ENCODE measurements around the gene MRPS27.

The MRPS27 gene

GRCh38 chr5:72228960-72229359 lies 91.1 kb downstream of the MRPS27 start:
- DNase-seq: no peak

DNA sequence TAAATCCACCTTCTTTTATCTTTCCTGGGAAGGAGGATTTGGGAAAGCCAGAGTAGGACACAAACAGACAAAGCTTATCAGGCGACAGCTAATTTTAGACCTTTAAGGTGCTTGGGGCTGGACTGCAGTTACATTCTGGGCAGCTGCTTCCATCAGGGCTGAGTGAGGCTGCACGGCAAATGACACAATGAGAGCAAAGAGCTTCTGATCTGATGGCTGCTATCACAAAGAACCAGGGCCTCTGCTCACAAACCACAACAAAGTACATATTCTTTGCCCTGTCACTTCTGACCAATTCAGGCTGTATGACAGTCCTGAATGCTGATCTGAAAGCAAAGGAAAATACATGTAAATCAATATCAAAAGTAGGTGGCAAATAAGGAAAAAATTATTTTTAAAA lies 93.1 kb downstream of the MRPS27 start:
- DNase-seq: no peak

DNA sequence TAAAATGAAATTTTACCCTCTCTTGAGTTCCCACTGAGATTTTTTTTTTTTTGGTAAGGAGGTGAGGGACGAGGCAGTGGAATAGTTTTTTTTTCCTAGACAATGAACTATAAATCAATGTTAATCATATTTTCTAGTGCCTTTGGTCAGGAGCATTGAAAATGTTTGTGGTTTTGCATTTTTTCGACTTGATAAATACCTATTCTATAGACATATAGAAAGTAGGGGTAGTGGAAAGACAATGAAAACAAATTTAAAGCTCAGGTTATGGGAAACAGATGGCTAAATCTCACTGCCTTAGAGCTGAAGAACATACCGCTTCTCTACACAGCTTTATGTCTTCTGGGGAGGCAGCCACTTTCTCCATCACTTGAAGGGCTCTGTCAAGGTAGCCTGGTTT lies 94.3 kb downstream of the MRPS27 start:
- DNase-seq: no peak

DNA sequence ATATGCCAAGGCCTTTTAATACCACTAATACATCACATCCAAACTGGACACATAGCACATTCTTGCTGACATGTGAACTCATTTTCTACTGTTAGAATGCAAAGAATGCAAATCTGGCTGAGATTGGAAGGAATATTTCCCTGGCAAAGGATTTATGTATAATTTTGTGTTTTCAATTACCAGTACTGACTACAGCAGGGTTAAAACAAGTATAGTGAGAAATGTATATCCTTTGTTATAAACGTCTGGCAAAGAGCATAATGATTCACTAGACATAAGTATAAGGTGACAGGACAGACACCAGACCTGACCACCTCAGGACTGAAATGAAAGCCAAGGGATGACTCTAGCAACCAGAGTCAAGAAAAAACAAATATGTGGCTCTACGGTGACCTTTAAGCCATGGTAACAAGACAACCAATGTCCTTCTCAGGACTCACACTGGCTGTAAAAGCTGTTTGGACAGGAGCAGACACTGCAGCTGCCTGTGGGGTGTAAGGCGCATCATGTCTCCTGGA lies 95.0 kb downstream of the MRPS27 start:
- no peak for DNase-seq

GRCh38 chr5:72223371-72223770 lies 96.7 kb downstream of the MRPS27 start:
- no peak for DNase-seq

DNA sequence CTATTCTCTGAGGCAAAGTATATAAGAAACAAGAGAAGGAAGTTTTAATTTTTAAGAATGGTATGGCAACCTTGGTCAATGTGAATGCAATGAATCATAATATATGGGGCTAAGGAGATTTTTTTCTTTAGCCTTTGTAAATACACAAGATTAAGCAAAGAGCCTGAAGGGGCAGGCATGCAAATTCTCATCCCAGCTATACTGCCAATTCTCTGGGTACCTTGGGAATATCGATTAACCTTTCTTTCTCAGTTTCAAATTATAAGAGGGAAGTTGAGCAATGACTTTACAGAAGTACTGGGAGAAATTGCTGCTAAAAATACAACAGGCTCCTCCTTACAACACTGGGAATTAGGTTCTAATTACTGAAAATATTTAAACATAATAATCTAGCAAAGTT lies 97.5 kb downstream of the MRPS27 start:
- DNase-seq: no peak

- no peak for DNase-seq
These were observed 98.5 kb downstream of the MRPS27 start for GRCh38 chr5:72221541-72221940.

- DNase-seq: no peak
These were observed 98.9 kb downstream of the MRPS27 start for GRCh38 chr5:72221099-72221498.

DNA sequence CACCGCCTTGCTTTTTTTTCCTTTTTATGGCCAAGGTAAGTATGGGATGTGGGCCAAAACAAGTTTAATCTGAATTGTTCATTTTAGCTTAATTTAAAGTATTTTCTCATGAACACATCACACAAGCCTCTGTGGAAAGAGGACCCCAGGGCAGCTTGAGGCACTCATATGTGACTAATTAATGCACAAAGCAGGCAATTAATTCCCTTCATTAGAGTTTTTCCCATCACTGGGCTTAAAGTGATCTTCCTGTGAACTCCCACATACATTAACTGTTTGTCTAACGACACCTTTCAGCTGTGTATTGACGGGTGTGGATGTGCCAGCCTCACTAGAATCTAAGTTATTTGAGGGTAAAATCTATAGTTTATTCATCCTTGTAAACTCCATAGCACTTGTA lies 103.3 kb downstream of the MRPS27 start:
- no peak for DNase-seq

- DNase-seq: no peak
These were observed 105.9 kb downstream of the MRPS27 start for GRCh38 chr5:72214168-72214567.

- DNase-seq: no peak
These were observed 106.6 kb downstream of the MRPS27 start for GRCh38 chr5:72213482-72213881.

DNA sequence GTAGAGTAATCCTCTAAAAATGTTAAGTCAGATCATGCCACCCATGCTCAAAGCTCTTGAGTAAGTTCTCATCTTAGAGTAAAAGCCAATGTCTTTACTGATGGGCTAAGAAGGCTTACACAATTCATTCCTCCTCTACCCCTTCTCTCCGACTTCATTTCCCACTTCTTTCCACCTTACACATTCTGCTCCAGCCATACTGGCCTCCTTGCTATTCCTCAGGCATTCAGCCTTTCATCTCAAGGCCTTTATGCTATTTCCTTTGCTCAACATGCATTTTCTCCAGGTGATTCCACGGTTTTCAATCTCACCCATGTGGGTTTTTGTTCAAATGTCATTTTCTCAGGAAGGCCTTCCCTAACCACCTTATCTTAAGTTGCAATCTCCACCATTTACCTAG lies 107.9 kb downstream of the MRPS27 start:
- no peak for DNase-seq

GRCh38 chr5:72210888-72211678 lies 109.0 kb downstream of the MRPS27 start:
- no peak for DNase-seq

GRCh38 chr5:72209147-72210115 lies 110.6 kb downstream of the MRPS27 start:
- no peak for DNase-seq

DNA sequence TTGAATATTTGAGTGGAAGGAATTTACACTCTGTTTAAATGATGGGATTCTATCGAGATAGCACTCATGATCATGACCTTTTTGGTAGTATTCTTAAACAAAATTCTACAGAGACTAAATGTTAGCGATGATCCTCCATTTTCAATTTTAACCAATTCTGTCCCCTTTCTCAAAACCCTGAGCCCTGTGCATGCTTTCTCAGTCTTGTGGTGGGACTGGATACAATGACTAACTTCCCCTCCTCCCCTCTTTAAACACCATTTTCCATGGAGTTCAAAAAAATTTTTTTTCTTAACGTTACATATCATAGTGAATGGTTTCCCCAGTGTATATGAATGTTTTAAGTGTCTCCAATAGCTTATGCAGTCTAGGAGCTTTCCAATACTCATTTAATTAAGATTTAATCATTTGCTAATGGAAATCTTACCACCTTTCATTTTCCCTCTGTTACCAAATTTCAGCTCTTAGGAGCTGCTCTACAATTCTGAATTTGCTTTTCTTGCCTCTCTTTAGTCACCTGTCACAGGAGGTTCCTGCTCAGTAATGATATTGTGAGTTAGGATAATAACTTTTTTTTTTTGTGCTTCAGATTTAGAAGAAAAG lies 111.6 kb downstream of the MRPS27 start:
- DNase-seq: no peak

- DNase-seq: no peak
These were observed 113.0 kb downstream of the MRPS27 start for GRCh38 chr5:72206994-72207393.

GRCh38 chr5:72206160-72206559 lies 113.9 kb downstream of the MRPS27 start:
- DNase-seq: no peak

GRCh38 chr5:72205431-72206009 lies 114.5 kb downstream of the MRPS27 start:
- DNase-seq: no peak

- DNase-seq: no peak
These were observed 115.1 kb downstream of the MRPS27 start for GRCh38 chr5:72204946-72205345.

DNA sequence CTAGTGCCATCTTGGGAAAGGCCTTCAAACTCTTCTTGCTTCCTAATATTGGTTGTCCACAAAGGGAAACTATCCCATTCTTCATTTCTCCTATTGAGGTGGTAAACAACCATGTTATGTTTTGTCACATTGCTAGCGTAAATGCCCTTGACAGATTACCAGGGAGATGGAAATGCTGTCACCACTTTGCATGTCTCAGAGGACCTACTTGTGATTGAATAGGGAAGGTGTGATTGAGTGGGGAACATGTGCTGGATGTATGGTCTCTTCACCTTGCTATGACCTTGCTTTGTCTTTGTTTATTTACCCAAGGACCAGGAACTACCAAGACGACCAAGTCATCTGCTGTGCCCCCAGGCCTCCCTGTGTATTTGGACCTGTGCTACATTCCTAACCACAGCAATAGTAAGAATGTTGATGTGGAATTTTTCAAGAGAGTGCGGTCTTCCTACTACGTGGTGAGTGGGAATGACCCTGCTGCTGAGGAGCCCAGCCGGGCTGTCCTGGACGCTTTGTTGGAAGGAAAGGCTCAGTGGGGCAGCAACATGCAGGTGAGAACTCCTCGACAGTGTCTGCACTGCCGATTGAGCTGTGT lies 116.7 kb downstream of the MRPS27 start:
- no peak for DNase-seq

- DNase-seq: no peak
These were observed 117.7 kb downstream of the MRPS27 start for GRCh38 chr5:72202331-72202825.

- DNase-seq: no peak
These were observed 120.4 kb downstream of the MRPS27 start for GRCh38 chr5:72199681-72200080.
